GM21528 (cell line): ENCODE results near the gene IL12RB1.
A peak's percentile ranks its signal among the peaks of the same experiment; 100 is the strongest.
"Not testable (repeated sequence)": the region's sequence is repeated elsewhere in the genome, so short reads cannot be mapped to it uniquely, and the experiment has no call there.

ENCODE experiments used
- ATAC-seq: cut with Tn5 transposase; IDR thresholded peaks from one replicate; pipeline ENCODE4 v1.9.1; 2021; ENCODE audit warnings: mild to moderate bottlenecking, moderate library complexity; ENCODE audit not compliant: unreplicated experiment, low FRiP score

Gene IL12RB1

GRCh38 chr19:18113827-18114226 lies 27.1 kb upstream of the IL12RB1 start:
- ATAC-seq, result no peak

GRCh38 chr19:18112989-18113478 lies 26.3 kb upstream of the IL12RB1 start:
- ATAC-seq, result no peak

GRCh38 chr19:18110609-18111232 lies 24.0 kb upstream of the IL12RB1 start:
- no peak for ATAC-seq

GRCh38 chr19:18109733-18110608 lies 23.2 kb upstream of the IL12RB1 start:
- ATAC-seq, result no peak

GRCh38 chr19:18109341-18109732 lies 22.6 kb upstream of the IL12RB1 start:
- no peak for ATAC-seq

GRCh38 chr19:18108897-18109296 lies 22.2 kb upstream of the IL12RB1 start:
- no peak for ATAC-seq

GRCh38 chr19:18107235-18107634 lies 20.5 kb upstream of the IL12RB1 start:
- no peak for ATAC-seq

- ATAC-seq, result not testable (repeated sequence)
Observed at GRCh38 chr19:18105259-18105658, 18.5 kb upstream of the IL12RB1 start.

GRCh38 chr19:18104793-18105131 lies 18.0 kb upstream of the IL12RB1 start:
- no peak for ATAC-seq

GRCh38 chr19:18102916-18103542 lies 16.3 kb upstream of the IL12RB1 start:
- no peak for ATAC-seq

GRCh38 chr19:18101268-18101667 lies 14.5 kb upstream of the IL12RB1 start:
- no peak for ATAC-seq

GRCh38 chr19:18100710-18101109 lies 14.0 kb upstream of the IL12RB1 start:
- ATAC-seq, result no peak

GRCh38 chr19:18099623-18099995 lies 12.9 kb upstream of the IL12RB1 start:
- no peak for ATAC-seq

- ATAC-seq, result peak; percentile 55
Observed at GRCh38 chr19:18098891-18099622, 12.3 kb upstream of the IL12RB1 start.

- peak; percentile 12 for ATAC-seq
Observed at GRCh38 chr19:18097993-18098890, 11.5 kb upstream of the IL12RB1 start.

GRCh38 chr19:18097217-18097992 lies 10.7 kb upstream of the IL12RB1 start, which contains the start of gene MAST3:
Gene MAST3, plus strand, starts transcription at chr19:18097778. Its CDS starts 15 bp downstream, at chr19:18097793.
- ATAC-seq, result peak; percentile 55

GRCh38 chr19:18096258-18096657 lies 9.5 kb upstream of the IL12RB1 start:
- no peak for ATAC-seq

GRCh38 chr19:18093439-18094161 lies 6.9 kb upstream of the IL12RB1 start:
- no peak for ATAC-seq
